ENCODE measurements around the gene SFTA2. TPM values are rescaled to one million over a fixed set of nuclear protein-coding genes. Genes with fewer than 3 reads are reported as not detected.

Gene SFTA2
- total and polyA plus RNA-seq, 3 donors from 2014 or later = 0.94 TPM; not detected in 2

- Histone ChIP-seq H3K36me3 (ENCODE audit: low read depth, missing control alignments) (no peaks in the 10 kb centered on the region), H3K4me3 (no peak overlapping the region), H3K27me3 (no peaks in the 10 kb centered on the region), H3K27ac (no peak overlapping the region), H3K9me3 (no peaks in the 10 kb centered on the region), H3K4me1 (no peaks in the 10 kb centered on the region)
- 82 to 98% methylated on average over 4 of the region's 4 CpGs for WGBS, 2 donors
- DNase-seq = no peak
- intact Hi-C loops (cut with DNase I; ENCODE audit: low total_unique reads) = no loop called here
- TF ChIP-seq CTCF (IDR thresholded peaks at IDR 0.05) (no peak), POLR2A (IDR thresholded peaks at IDR 0.05) (no peak)
Measured at GRCh38 chr6:30964075-30964474, 32.1 kb upstream of the SFTA2 start.

- no peak for DNase-seq
- Histone ChIP-seq H3K27me3 (no peaks in the 10 kb centered on the region), H3K4me1 (no peaks in the 10 kb centered on the region), H3K4me3 (no peak overlapping the region), H3K27ac (no peak overlapping the region), H3K36me3 (ENCODE audit: low read depth, missing control alignments) (no peaks in the 10 kb centered on the region), H3K9me3 (no peaks in the 10 kb centered on the region)
- WGBS, 2 donors = 77 to 86% methylated on average over 6 of the region's 6 CpGs
- intact Hi-C loops (cut with DNase I; ENCODE audit: low total_unique reads) = no loop called here
- TF ChIP-seq CTCF (IDR thresholded peaks at IDR 0.05) = no peak
- no peak for TF ChIP-seq POLR2A (IDR thresholded peaks at IDR 0.05)
Measured at GRCh38 chr6:30963641-30964040, 31.7 kb upstream of the SFTA2 start.

- intact Hi-C loops (cut with DNase I; ENCODE audit: low total_unique reads) = no loop called here
- Histone ChIP-seq H3K36me3 (ENCODE audit: low read depth, missing control alignments) (no peaks in the 10 kb centered on the region), H3K9me3 (no peaks in the 10 kb centered on the region), H3K27ac (no peak overlapping the region), H3K4me3 (no peak overlapping the region), H3K4me1 (no peaks in the 10 kb centered on the region), H3K27me3 (no peaks in the 10 kb centered on the region)
- no peak for TF ChIP-seq POLR2A (IDR thresholded peaks at IDR 0.05)
- no peak for TF ChIP-seq CTCF (IDR thresholded peaks at IDR 0.05)
- DNase-seq = no peak
Measured at GRCh38 chr6:30962716-30963115, 30.7 kb upstream of the SFTA2 start.

GRCh38 chr6:30960907-30961673, 29.1 kb upstream of the SFTA2 start:
- WGBS, 2 donors = 84 to 89% methylated on average over 9 of the region's 9 CpGs
- H3K9me3 ChIP-seq = no peaks in the 10 kb centered on the region
- H3K27me3 ChIP-seq = no peaks in the 10 kb centered on the region
- H3K27ac ChIP-seq = no peak overlapping the region
- no peak overlapping the region for H3K4me3 ChIP-seq
- intact Hi-C loops (cut with DNase I; ENCODE audit: low total_unique reads) = no loop called here
- no peak for TF ChIP-seq CTCF (IDR thresholded peaks at IDR 0.05)
- no peak for TF ChIP-seq POLR2A (IDR thresholded peaks at IDR 0.05)
- peaks cover 3% of the 10 kb centered on the region for H3K4me1 ChIP-seq
- DNase-seq = no peak
- no peaks in the 10 kb centered on the region for H3K36me3 ChIP-seq (ENCODE audit: low read depth, missing control alignments)

- H3K36me3 ChIP-seq (ENCODE audit: low read depth, missing control alignments) = no peaks in the 10 kb centered on the region
- 65 to 70% methylated on average over 2 of the region's 2 CpGs for WGBS, 2 donors
- H3K4me1 ChIP-seq = peaks cover 7% of the 10 kb centered on the region
- TF ChIP-seq CTCF (IDR thresholded peaks at IDR 0.05) (no peak), POLR2A (IDR thresholded peaks at IDR 0.05) (no peak)
- H3K27me3 ChIP-seq = no peaks in the 10 kb centered on the region
- no peak overlapping the region for H3K4me3 ChIP-seq
- DNase-seq = no peak
- H3K9me3 ChIP-seq = no peaks in the 10 kb centered on the region
- no peak overlapping the region for H3K27ac ChIP-seq
- intact Hi-C loops (cut with DNase I; ENCODE audit: low total_unique reads) = no loop called here
Measured at GRCh38 chr6:30957716-30958115, 25.7 kb upstream of the SFTA2 start.
